HepG2 (cell line): ENCODE data around the gene RPS6KB1. TPM values are rescaled to one million over a fixed set of nuclear protein-coding genes. Genes with fewer than 3 reads are reported as not detected.
"Not testable (repeated sequence)": the region's sequence is repeated elsewhere in the genome, so short reads cannot be mapped to it uniquely, and the experiment has no call there.

Experiments
- ATAC-seq: fragments of 200-7000 bp; cut with Tn5 transposase; 3 replicates; pipeline ENCODE4 v1.9.1; 2020; ENCODE audit warnings: mild to moderate bottlenecking, moderate library complexity
- BruUV-seq: library from RNA; stranded (reverse); fragments of 400-500 nt; replicated peaks from 2 replicates; lab custom pipeline; 2021; lab: Mats Ljungman, UMichigan
- CTCF ChIA-PET: fragments of 300-600 bp; formaldehyde crosslinking; extraction: SDS; loops from one replicate; lab custom pipeline; 2021; ENCODE audit warnings: low total read pairs, inconsistent platforms, low intra/inter-chr PET ratio; lab: Yijun Ruan, JAX
- POLR2A ChIA-PET: fragments of 350-600 bp; sonication (Branson Sonifier 250); formaldehyde crosslinking; loops from one replicate; lab custom pipeline; 2020; ENCODE audit warnings: antibody characterized with exemption, inconsistent platforms; lab: Yijun Ruan, JAX
- DNase-seq: peaks from one replicate; pipeline ENCODE4 v3.0.0-alpha.2; 2015; ENCODE audit warnings: low spot score
- FAIRE-seq: peaks from 3 replicates; lab custom pipeline; 2011; peaks lifted over from hg19 to GRCh38; lab: Jason Lieb, UNC
- H2AFZ ChIP-seq: one replicate; pipeline ENCODE4 v1.6.1; 2011; ENCODE audit warnings: low read length, inconsistent platforms
- H3K27ac ChIP-seq: fragments of 300-600 bp; 3 replicates; pipeline ENCODE4 v1.8.0; 2011; ENCODE audit warnings: mixed run types, mild to moderate bottlenecking, mixed read lengths, low read length, inconsistent platforms; ENCODE audit not compliant: insufficient read depth; ENCODE audit errors: extremely low read length
- H3K27me3 ChIP-seq, 2 experiments: fragments of 200-600 bp in 1 of 2; 2 replicates in 1 of 2; 3 replicates in 1 of 2; pipeline versions ENCODE4 v1.6.0 to v1.8.0; 2011; ENCODE audit warnings: low read length in 2 of 2, mild to moderate bottlenecking in 2 of 2, moderate library complexity in 2 of 2, inconsistent platforms in 1 of 2; ENCODE audit not compliant: insufficient read depth in 2 of 2, control insufficient read depth in 1 of 2
- H3K36me3 ChIP-seq, 2 experiments: fragments of 200-600 bp in 1 of 2; replicated peaks in 1 of 2; 2 replicates in 1 of 2; 3 replicates in 1 of 2; pipeline versions ENCODE4 v1.5.1 to v1.8.0; 2011; ENCODE audit warnings: low read length in 2 of 2, inconsistent platforms in 1 of 2; ENCODE audit not compliant: insufficient read depth in 2 of 2, control insufficient read depth in 1 of 2
- H3K4me1 ChIP-seq: 2 replicates; pipeline ENCODE4 v1.5.1; 2012; ENCODE audit warnings: low read length, inconsistent platforms; ENCODE audit not compliant: insufficient read depth
- H3K4me2 ChIP-seq: 2 replicates; pipeline ENCODE4 v1.6.0; 2011; ENCODE audit warnings: low read depth, low read length, inconsistent platforms
- H3K4me3 ChIP-seq, 3 experiments: fragments of 200-600 bp in 1 of 3; sonication (generic), shearing (Covaris generic) in 1 of 3; replicated peaks in 1 of 3; 2 replicates each; pipeline ENCODE4 v1.5.1; 2011 to 2016; ENCODE audit warnings: low read length in 3 of 3, inconsistent platforms in 2 of 3, low read depth in 2 of 3, mild to moderate bottlenecking in 2 of 3, control low read depth in 1 of 3, mixed read lengths in 1 of 3; ENCODE audit not compliant: insufficient read depth in 1 of 3
- H3K79me2 ChIP-seq: one replicate; pipeline ENCODE4 v1.6.1; 2011; ENCODE audit warnings: low read length, inconsistent platforms; ENCODE audit not compliant: insufficient read depth
- H3K9ac ChIP-seq: 2 replicates; pipeline ENCODE4 v1.6.0; 2011; ENCODE audit warnings: mild to moderate bottlenecking, low read depth, low read length, inconsistent platforms; ENCODE audit not compliant: insufficient read depth
- H3K9me3 ChIP-seq: 2 replicates; pipeline ENCODE4 v1.5.1; 2012; ENCODE audit warnings: mild to moderate bottlenecking, low read length
- H4K20me1 ChIP-seq: 2 replicates; pipeline ENCODE4 v1.6.0; 2011; ENCODE audit warnings: inconsistent platforms, mild to moderate bottlenecking, low read length, moderate library complexity; ENCODE audit not compliant: insufficient read depth
- BCL6 ChIP-seq: IDR thresholded peaks from 2 replicates; pipeline ENCODE4 v1.6.1; 2016; ENCODE audit warnings: missing genetic modification reagents, missing compliant biosample characterization
- FOXA3 ChIP-seq: IDR thresholded peaks from 2 replicates; pipeline ENCODE4 v1.6.1; 2016; ENCODE audit warnings: missing genetic modification reagents, missing compliant biosample characterization
- NR2F2 ChIP-seq: IDR thresholded peaks from 2 replicates; pipeline ENCODE4 v1.6.1; 2012; ENCODE audit warnings: low read depth, inconsistent platforms, borderline replicate concordance
- NR2F6 ChIP-seq, 2 experiments: IDR thresholded peaks; 2 replicates each; pipeline ENCODE4 v1.6.1; 2016; ENCODE audit warnings: antibody characterized with exemption in 1 of 2, mild to moderate bottlenecking in 1 of 2
- RXRB ChIP-seq: IDR thresholded peaks from 2 replicates; pipeline ENCODE4 v1.6.1; 2016; ENCODE audit warnings: borderline replicate concordance, missing genetic modification reagents, missing compliant biosample characterization
- SOX13 ChIP-seq, 3 experiments: fragments of 450-650 bp in 1 of 3; sonication (generic) in 1 of 3; formaldehyde crosslinking in 1 of 3; IDR thresholded peaks in 2 of 3; conservative IDR thresholded peaks in 1 of 3; 2 replicates each; pipeline versions ENCODE4 v1.5.0 to v1.6.1; 2016 to 2020; ENCODE audit warnings: antibody characterized with exemption in 1 of 3, mild to moderate bottlenecking in 1 of 3, missing compliant biosample characterization in 1 of 3, missing genetic modification reagents in 1 of 3, moderate library complexity in 1 of 3
- SOX5 ChIP-seq: IDR thresholded peaks from 2 replicates; pipeline ENCODE4 v1.6.1; 2016; ENCODE audit warnings: borderline replicate concordance
- SOX6 ChIP-seq, 2 experiments: fragments of 450-650 bp in 1 of 2; sonication (generic) in 1 of 2; formaldehyde crosslinking in 1 of 2; IDR thresholded peaks; 2 replicates each; pipeline versions ENCODE4 v1.4.0 to v1.6.1; 2017 to 2020; ENCODE audit warnings: antibody characterized with exemption in 1 of 2, mild to moderate bottlenecking in 1 of 2, missing genetic modification reagents in 1 of 2
- THRA ChIP-seq: sonication (generic); formaldehyde crosslinking; IDR thresholded peaks from 2 replicates; pipeline ENCODE4 v1.4.0; 2020; ENCODE audit warnings: missing genetic modification reagents, borderline replicate concordance
- WGBS: methylation state at CpG from one replicate; pipeline ENCODE4 v1.1.6; 2017; ENCODE audit warnings: low lambda C conversion rate; 5-methylcytosine and 5-hydroxymethylcytosine counted together
- in situ Hi-C: cut with HindIII; loops from 2 replicates; pipeline ENCODE4 v1.10.0; 2017; ENCODE audit warnings: low pct_unique_long_range_greater_than_20kb; ENCODE audit not compliant: extremely low pct_ligation_motif_present
- intact Hi-C: fragments of 100-400 bp; cut with micrococcal nuclease; formaldehyde crosslinking; loops from one replicate; pipeline ENCODE4 v1.10.0; 2022; ENCODE audit not compliant: unreplicated experiment
- polyA plus RNA-seq, 8 experiments: library from polyadenylated mRNA; depleted of rRNA in 3 of 8; stranded (reverse) in 7 of 8; unstranded in 1 of 8; fragments of >200 nt; fragmentation: Illumina TruSeq in 4 of 8; extraction: Trizol in 4 of 8; gene quantifications; 2 replicates each; pipeline versions ENCODE4 v1.2.1 to v1.2.3, GENCODE V29; 2011 to 2016; ENCODE audit warnings: low read depth in 4 of 8, missing spikeins in 1 of 8, mixed read lengths in 1 of 8; ENCODE audit not compliant: insufficient read depth in 1 of 8
- total RNA-seq, 5 experiments: library from RNA; depleted of rRNA; stranded (reverse); fragments of >200 nt; fragmentation: Illumina TruSeq; extraction: Trizol; gene quantifications; 2 replicates each; pipeline ENCODE4 v1.2.3, GENCODE V29; 2016; ENCODE audit warnings: low read depth in 1 of 5
- TF ChIP-seq, protein P1 (sequence below): IDR thresholded peaks from 2 replicates; pipeline ENCODE4 v1.4.0; 2020; ENCODE audit warnings: mild to moderate bottlenecking, missing genetic modification reagents

Gene RPS6KB1
- total and polyA plus RNA-seq, 2 of the 13 experiments (the other 11 are each of a cell fraction or from before 2014, with no cell fraction given), result 16.5 to 42.2 TPM

DNA sequence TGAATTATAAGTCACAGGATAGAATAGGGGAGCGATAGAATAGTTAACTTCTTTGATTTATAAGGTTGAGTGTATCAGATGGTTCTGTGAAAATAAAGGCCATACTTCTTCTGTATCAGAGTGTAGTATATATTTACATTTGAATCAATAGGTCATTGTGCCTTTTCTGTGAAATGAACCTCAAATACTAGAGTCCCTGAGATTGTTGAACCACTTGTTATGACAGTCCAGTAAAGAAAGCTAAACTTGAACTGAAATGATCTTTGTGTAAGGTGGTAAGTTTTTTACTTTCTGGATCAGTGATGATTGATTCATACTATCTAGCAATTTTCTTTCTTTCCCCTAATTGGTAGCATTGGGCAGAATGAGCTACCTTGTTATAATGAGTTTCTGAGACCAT is 40.4 kb downstream of the RPS6KB1 start:
- H3K9me3 ChIP-seq; H3K27me3 ChIP-seq; H3K79me2 ChIP-seq; H3K4me2 ChIP-seq; FAIRE-seq; ATAC-seq; DNase-seq; H3K4me1 ChIP-seq; intact Hi-C loops; H3K9ac ChIP-seq; POLR2A ChIA-PET; H3K27ac ChIP-seq; CTCF ChIA-PET; in situ Hi-C loops; BruUV-seq; H3K4me3 ChIP-seq; H2AFZ ChIP-seq; H4K20me1 ChIP-seq; TF ChIP-seq SOX13, SOX6, NR2F6 (IDR thresholded peaks at IDR 0.05): not testable (repeated sequence)
- peaks cover 16 to 75% of the 10 kb centered on the region in 2 experiments for H3K36me3 ChIP-seq
- 98% methylated on average over 1 of the region's 1 CpG for WGBS
- peak; percentile 20; the same call in 1 of the 2 replicates for TF ChIP-seq FOXA3 (CRISPR knock-in tag)
- TF ChIP-seq BCL6 (CRISPR knock-in tag), result peak; percentile 54; the same call in 1 of the 2 replicates
- TF ChIP-seq RXRB, result peak; percentile 60; the same call in 1 of the 2 replicates
- peak in 1 of 2 experiments; percentile 23; a peak in 1 of 4 replicates for TF ChIP-seq SOX13 (CRISPR knock-in tag; conservative IDR thresholded peaks at IDR 0.05 in 1 of 2, IDR thresholded peaks at IDR 0.05 in 1 of 2)
- peak; percentile 13; the same call in 1 of the 2 replicates for TF ChIP-seq SOX6 (CRISPR knock-in tag; IDR thresholded peaks at IDR 0.05)
- 0 out of 2 replicates have a peak, but pooled peaks have one; percentile 20 for TF ChIP-seq NR2F2
- TF ChIP-seq, protein P1, sequence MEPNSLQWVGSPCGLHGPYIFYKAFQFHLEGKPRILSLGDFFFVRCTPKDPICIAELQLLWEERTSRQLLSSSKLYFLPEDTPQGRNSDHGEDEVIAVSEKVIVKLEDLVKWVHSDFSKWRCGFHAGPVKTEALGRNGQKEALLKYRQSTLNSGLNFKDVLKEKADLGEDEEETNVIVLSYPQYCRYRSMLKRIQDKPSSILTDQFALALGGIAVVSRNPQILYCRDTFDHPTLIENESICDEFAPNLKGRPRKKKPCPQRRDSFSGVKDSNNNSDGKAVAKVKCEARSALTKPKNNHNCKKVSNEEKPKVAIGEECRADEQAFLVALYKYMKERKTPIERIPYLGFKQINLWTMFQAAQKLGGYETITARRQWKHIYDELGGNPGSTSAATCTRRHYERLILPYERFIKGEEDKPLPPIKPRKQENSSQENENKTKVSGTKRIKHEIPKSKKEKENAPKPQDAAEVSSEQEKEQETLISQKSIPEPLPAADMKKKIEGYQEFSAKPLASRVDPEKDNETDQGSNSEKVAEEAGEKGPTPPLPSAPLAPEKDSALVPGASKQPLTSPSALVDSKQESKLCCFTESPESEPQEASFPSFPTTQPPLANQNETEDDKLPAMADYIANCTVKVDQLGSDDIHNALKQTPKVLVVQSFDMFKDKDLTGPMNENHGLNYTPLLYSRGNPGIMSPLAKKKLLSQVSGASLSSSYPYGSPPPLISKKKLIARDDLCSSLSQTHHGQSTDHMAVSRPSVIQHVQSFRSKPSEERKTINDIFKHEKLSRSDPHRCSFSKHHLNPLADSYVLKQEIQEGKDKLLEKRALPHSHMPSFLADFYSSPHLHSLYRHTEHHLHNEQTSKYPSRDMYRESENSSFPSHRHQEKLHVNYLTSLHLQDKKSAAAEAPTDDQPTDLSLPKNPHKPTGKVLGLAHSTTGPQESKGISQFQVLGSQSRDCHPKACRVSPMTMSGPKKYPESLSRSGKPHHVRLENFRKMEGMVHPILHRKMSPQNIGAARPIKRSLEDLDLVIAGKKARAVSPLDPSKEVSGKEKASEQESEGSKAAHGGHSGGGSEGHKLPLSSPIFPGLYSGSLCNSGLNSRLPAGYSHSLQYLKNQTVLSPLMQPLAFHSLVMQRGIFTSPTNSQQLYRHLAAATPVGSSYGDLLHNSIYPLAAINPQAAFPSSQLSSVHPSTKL (CRISPR knock-in tag), result peak; percentile 27; the same call in 1 of the 2 replicates
- peak; percentile 21; the same call in 1 of the 2 replicates for TF ChIP-seq THRA (CRISPR knock-in tag)
- 0 out of 2 replicates have a peak, but pooled peaks have one; percentile 23 for TF ChIP-seq NR2F6 (CRISPR knock-in tag; IDR thresholded peaks at IDR 0.05)
- TF ChIP-seq SOX5 (CRISPR knock-in tag), result peak; percentile 50; the same call in 1 of the 2 replicates

DNA sequence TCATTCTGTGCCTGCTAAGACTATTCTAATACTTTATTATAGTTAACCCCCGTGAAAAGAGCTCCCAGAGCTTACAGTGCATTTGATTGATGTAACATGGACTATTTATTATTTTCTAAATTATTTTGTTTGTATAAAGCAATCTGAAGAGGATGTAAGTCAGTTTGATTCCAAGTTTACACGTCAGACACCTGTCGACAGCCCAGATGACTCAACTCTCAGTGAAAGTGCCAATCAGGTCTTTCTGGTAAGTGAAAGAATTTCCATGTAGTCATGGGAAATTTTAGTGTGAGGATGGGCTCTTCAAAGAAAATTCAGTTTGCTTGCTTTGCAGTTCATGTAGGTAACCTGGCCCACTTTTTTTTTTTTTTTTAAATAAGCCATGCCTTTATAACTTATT is 47.8 kb downstream of the RPS6KB1 start:
- CTCF ChIA-PET, H4K20me1 ChIP-seq, BruUV-seq, H3K79me2 ChIP-seq, H3K27ac ChIP-seq, H3K9me3 ChIP-seq, H3K27me3 ChIP-seq, ATAC-seq, intact Hi-C loops, H3K4me1 ChIP-seq, H2AFZ ChIP-seq, POLR2A ChIA-PET, H3K4me3 ChIP-seq, in situ Hi-C loops, H3K4me2 ChIP-seq, FAIRE-seq, DNase-seq, H3K9ac ChIP-seq: not testable (repeated sequence)
- 97% methylated on average over 3 of the region's 3 CpGs for WGBS
- H3K36me3 ChIP-seq, result peaks cover 9 to 66% of the 10 kb centered on the region in 2 experiments
